Neural cell (in vitro differentiated cells): Measurements from ENCODE around the gene BABAM2. TPM values are rescaled to one million over a fixed set of nuclear protein-coding genes. Genes with fewer than 3 reads are reported as not detected.
"Not testable (repeated sequence)": the region's sequence is repeated elsewhere in the genome, so short reads cannot be mapped to it uniquely, and the experiment has no call there.

ENCODE experiments used
- H2AFZ ChIP-seq: fragments of 200-600, 300-800 bp; sonication (generic), shearing (Covaris generic); 2 replicates; pipeline ENCODE4 v1.6.0; 2014; ENCODE audit warnings: low read depth, mild to moderate bottlenecking, antibody characterized with exemption, low read length, moderate library complexity
- H3F3A ChIP-seq: fragments of 200-600 bp; shearing (Covaris generic); 2 replicates; pipeline ENCODE4 v1.6.1; 2016; ENCODE audit warnings: mild to moderate bottlenecking, moderate library complexity, mixed read lengths, antibody characterized with exemption, low read length; ENCODE audit not compliant: insufficient read depth, poor library complexity, severe bottlenecking
- H3K27ac ChIP-seq: fragments of 200-600, 300-800 bp; sonication (generic), shearing (Covaris generic); 2 replicates; pipeline ENCODE4 v1.5.1; 2014; ENCODE audit warnings: mild to moderate bottlenecking, low read length, moderate library complexity
- H3K27me3 ChIP-seq: fragments of 300-800, 200-600 bp; sonication (generic), shearing (Covaris generic); 2 replicates; pipeline ENCODE4 v1.6.0; 2014; ENCODE audit warnings: mild to moderate bottlenecking, low read depth, low read length, moderate library complexity; ENCODE audit not compliant: insufficient read depth
- H3K36me3 ChIP-seq: fragments of 300-800, 200-600 bp; sonication (generic), shearing (Covaris generic); 2 replicates; pipeline ENCODE4 v1.5.1; 2014; ENCODE audit warnings: mild to moderate bottlenecking, antibody characterized with exemption, low read length, moderate library complexity; ENCODE audit not compliant: insufficient read depth
- H3K4me2 ChIP-seq: fragments of 300-800, 200-600 bp; sonication (generic), shearing (Covaris generic); 2 replicates; pipeline ENCODE4 v1.6.0; 2014; ENCODE audit warnings: mild to moderate bottlenecking, low read length
- H3K4me3 ChIP-seq: fragments of 300-800, 200-600 bp; sonication (generic), shearing (Covaris generic); 2 replicates; pipeline ENCODE4 v1.5.1; 2014; ENCODE audit warnings: mild to moderate bottlenecking, low read length, moderate library complexity
- H3K79me2 ChIP-seq: fragments of 200-600 bp; shearing (Covaris generic); replicated peaks from 2 replicates; pipeline ENCODE4 v1.6.0; 2014; ENCODE audit warnings: mild to moderate bottlenecking, low read length, moderate library complexity; ENCODE audit not compliant: insufficient read depth
- H3K9ac ChIP-seq: fragments of 300-800, 200-600 bp; sonication (generic), shearing (Covaris generic); 2 replicates; pipeline ENCODE4 v1.6.1; 2016; ENCODE audit warnings: mild to moderate bottlenecking, low read length, mixed read lengths
- H3K9me2 ChIP-seq: fragments of 200-600 bp; shearing (Covaris generic); 2 replicates; pipeline ENCODE4 v1.6.1; 2016; ENCODE audit warnings: mild to moderate bottlenecking, low read length, mixed read lengths; ENCODE audit not compliant: insufficient read depth
- H3K9me3 ChIP-seq: fragments of 200-600, 300-800 bp; sonication (generic), shearing (Covaris generic); 2 replicates; pipeline ENCODE4 v1.6.1; 2016; ENCODE audit warnings: mild to moderate bottlenecking, mixed run types, low read length, moderate library complexity, mixed read lengths
- H4K20me1 ChIP-seq: fragments of 200-600 bp; shearing (Covaris generic); 2 replicates; pipeline ENCODE4 v1.6.1; 2016; ENCODE audit warnings: mild to moderate bottlenecking, mixed run types; ENCODE audit not compliant: insufficient read depth
- CTCF ChIP-seq: fragments of 450-650 bp; IDR thresholded peaks from 2 replicates; pipeline ENCODE4 v1.5.1; 2014; ENCODE audit warnings: antibody characterized with exemption, mild to moderate bottlenecking, moderate library complexity; ENCODE audit not compliant: poor library complexity, severe bottlenecking
- EP300 ChIP-seq: fragments of 450-650 bp; conservative IDR thresholded peaks from 2 replicates; pipeline ENCODE4 v1.6.1; 2014; ENCODE audit warnings: antibody characterized with exemption, mild to moderate bottlenecking, moderate library complexity; ENCODE audit not compliant: poor library complexity, severe bottlenecking
- EZH2 ChIP-seq: fragments of 200-600, 300-800 bp; shearing (Covaris generic), sonication (generic); IDR thresholded peaks from 2 replicates; pipeline ENCODE4 v1.6.1; 2014; ENCODE audit warnings: antibody characterized with exemption, low read length, borderline replicate concordance, mild to moderate bottlenecking; ENCODE audit not compliant: insufficient read depth, poor library complexity, severe bottlenecking
- MXI1 ChIP-seq: fragments of 450-650 bp; conservative IDR thresholded peaks from 2 replicates; pipeline ENCODE4 v1.6.1; 2014; ENCODE audit warnings: antibody characterized with exemption, mild to moderate bottlenecking; ENCODE audit not compliant: poor library complexity, severe bottlenecking
- POLR2AphosphoS5 ChIP-seq: IDR thresholded peaks from 2 replicates; pipeline ENCODE4 v1.6.1; 2012
- RAD21 ChIP-seq: fragments of 450-650 bp; conservative IDR thresholded peaks from 2 replicates; pipeline ENCODE4 v1.6.1; 2014; ENCODE audit warnings: antibody characterized with exemption, mild to moderate bottlenecking, moderate library complexity
- SMC3 ChIP-seq: fragments of 450-650 bp; conservative IDR thresholded peaks from 2 replicates; pipeline ENCODE4 v1.6.1; 2014; ENCODE audit warnings: antibody characterized with exemption, mild to moderate bottlenecking, moderate library complexity; ENCODE audit not compliant: poor library complexity
- TAF1 ChIP-seq: IDR thresholded peaks from 2 replicates; pipeline ENCODE4 v1.6.1; 2012; ENCODE audit warnings: low read depth
- polyA plus RNA-seq: library from polyadenylated mRNA; depleted of rRNA; stranded (reverse); fragments of >200 nt; gene quantifications from 2 replicates; pipeline ENCODE4 v1.2.3, GENCODE V29; 2014
- TF ChIP-seq, protein P1 (sequence below): IDR thresholded peaks from 2 replicates; pipeline ENCODE4 v1.6.1; 2012; ENCODE audit warnings: borderline replicate concordance

BABAM2 gene
- polyA plus RNA-seq, 1 donor from 2014 or later, result 15.3 TPM

GRCh38 chr2:27875089-27875881 is 15.2 kb upstream of the BABAM2 start:
- Histone ChIP-seq H3K9me2 (no peaks in the 10 kb centered on the region), H3K4me3 (no peak overlapping the region), H3K9ac (no peak overlapping the region), H3K79me2 (no peaks in the 10 kb centered on the region), H3K9me3 (no peaks in the 10 kb centered on the region), H3K4me2 (no peak overlapping the region), H3K36me3 (no peaks in the 10 kb centered on the region), H3K27ac (no peak overlapping the region), H3K27me3 (no peaks in the 10 kb centered on the region), H2AFZ (no peak overlapping the region), H4K20me1 (no peaks in the 10 kb centered on the region), H3F3A (no peaks in the 10 kb centered on the region)
- TF ChIP-seq RAD21, result no peak
- TF ChIP-seq POLR2AphosphoS5, result no peak
- no peak for TF ChIP-seq EZH2
- no peak for TF ChIP-seq MXI1
- no peak for TF ChIP-seq CTCF
- no peak for TF ChIP-seq EP300
- TF ChIP-seq SMC3, result no peak
- no peak for TF ChIP-seq TAF1
- TF ChIP-seq, protein P1, sequence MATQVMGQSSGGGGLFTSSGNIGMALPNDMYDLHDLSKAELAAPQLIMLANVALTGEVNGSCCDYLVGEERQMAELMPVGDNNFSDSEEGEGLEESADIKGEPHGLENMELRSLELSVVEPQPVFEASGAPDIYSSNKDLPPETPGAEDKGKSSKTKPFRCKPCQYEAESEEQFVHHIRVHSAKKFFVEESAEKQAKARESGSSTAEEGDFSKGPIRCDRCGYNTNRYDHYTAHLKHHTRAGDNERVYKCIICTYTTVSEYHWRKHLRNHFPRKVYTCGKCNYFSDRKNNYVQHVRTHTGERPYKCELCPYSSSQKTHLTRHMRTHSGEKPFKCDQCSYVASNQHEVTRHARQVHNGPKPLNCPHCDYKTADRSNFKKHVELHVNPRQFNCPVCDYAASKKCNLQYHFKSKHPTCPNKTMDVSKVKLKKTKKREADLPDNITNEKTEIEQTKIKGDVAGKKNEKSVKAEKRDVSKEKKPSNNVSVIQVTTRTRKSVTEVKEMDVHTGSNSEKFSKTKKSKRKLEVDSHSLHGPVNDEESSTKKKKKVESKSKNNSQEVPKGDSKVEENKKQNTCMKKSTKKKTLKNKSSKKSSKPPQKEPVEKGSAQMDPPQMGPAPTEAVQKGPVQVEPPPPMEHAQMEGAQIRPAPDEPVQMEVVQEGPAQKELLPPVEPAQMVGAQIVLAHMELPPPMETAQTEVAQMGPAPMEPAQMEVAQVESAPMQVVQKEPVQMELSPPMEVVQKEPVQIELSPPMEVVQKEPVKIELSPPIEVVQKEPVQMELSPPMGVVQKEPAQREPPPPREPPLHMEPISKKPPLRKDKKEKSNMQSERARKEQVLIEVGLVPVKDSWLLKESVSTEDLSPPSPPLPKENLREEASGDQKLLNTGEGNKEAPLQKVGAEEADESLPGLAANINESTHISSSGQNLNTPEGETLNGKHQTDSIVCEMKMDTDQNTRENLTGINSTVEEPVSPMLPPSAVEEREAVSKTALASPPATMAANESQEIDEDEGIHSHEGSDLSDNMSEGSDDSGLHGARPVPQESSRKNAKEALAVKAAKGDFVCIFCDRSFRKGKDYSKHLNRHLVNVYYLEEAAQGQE, result no peak

DNA sequence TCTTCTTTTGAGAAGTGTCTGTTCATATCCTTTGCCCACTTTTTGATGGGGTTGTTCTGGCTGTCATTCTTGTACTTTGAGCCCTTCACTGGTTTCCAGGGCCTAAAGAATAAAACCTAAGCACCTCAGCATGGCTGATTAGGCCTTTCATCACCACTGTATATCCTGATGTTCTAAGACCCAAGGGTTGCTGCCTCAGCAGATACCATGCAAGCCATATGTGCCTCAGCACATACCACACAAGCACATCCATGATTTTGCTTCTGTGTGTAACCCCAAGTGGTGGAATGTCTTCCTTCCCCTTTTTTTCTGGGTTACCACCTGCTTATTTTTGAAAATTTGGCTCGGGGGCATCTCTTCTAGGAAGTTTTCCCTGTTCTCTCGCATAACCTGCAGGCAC is 11.7 kb upstream of the BABAM2 start:
- Histone ChIP-seq H3K27me3 (no peaks in the 10 kb centered on the region), H3K36me3 (no peaks in the 10 kb centered on the region), H3K4me3 (no peak overlapping the region), H3K4me2 (no peak overlapping the region), H3K9me2 (no peaks in the 10 kb centered on the region), H2AFZ (no peak overlapping the region), H3K9ac (no peak overlapping the region), H4K20me1 (no peaks in the 10 kb centered on the region), H3K9me3 (no peaks in the 10 kb centered on the region), H3K27ac (no peak overlapping the region), H3F3A (no peaks in the 10 kb centered on the region), H3K79me2 (no peaks in the 10 kb centered on the region)
- TF ChIP-seq SMC3 (no peak), TAF1 (no peak)

DNA sequence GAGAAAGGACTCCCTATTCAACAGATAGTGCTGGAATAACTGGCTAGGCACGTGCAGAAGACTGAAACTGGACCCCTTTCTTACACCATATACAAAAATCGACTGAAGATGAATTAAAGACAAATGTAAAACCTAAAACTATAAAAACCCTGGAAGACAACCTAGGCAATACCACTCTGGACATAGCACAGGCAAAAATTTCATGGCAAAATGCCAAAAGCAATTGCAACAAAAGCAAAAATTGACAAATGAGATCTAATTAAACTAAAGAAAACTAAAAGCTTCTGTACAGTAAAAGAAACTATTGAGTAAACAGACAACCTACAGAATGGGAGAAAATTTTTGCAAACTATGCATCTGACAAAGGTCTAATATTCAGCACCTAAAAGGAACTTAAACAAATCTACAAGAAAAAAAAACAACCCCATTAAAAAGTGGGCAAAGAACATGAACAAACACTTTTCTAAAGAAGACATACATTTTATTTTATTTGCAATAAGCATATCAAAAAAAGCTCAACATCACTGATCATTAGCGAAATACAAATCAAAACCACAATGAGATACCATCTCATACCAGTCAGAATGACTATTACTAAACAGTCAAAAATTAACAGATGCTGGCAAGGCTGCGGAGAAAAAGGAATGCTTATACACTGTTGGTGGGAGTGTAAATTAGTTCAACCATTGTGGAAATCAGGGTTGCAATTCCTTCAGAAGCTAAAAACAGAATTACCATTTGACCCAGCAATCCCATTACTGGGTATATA is 8.5 kb upstream of the BABAM2 start:
- not testable (repeated sequence) for H3K9me2 ChIP-seq, H3K36me3 ChIP-seq, H2AFZ ChIP-seq, H3K79me2 ChIP-seq, H3K4me3 ChIP-seq, H3F3A ChIP-seq, H3K27ac ChIP-seq, H3K9me3 ChIP-seq, H3K9ac ChIP-seq, H4K20me1 ChIP-seq, H3K4me2 ChIP-seq, H3K27me3 ChIP-seq

- not testable (repeated sequence) for H3K4me2 ChIP-seq, H2AFZ ChIP-seq
Measured at GRCh38 chr2:27882584-27882922, 8.0 kb upstream of the BABAM2 start.

More at GRCh38 chr2:27882584-27882922, 8.0 kb upstream of the BABAM2 start:
- H3F3A ChIP-seq, H3K36me3 ChIP-seq, H3K4me3 ChIP-seq, H4K20me1 ChIP-seq, H3K9me2 ChIP-seq, H3K9me3 ChIP-seq, H3K9ac ChIP-seq, H3K79me2 ChIP-seq, H3K27ac ChIP-seq, H3K27me3 ChIP-seq: not testable (repeated sequence)
